GM18907 (cell line): Measurements from ENCODE around the gene MRPL38.
"Not testable (repeated sequence)": the region's sequence is repeated elsewhere in the genome, so short reads cannot be mapped to it uniquely, and the experiment has no call there.

Source experiments
- ATAC-seq: cut with Tn5 transposase; IDR thresholded peaks from one replicate; pipeline ENCODE4 v1.9.1; 2021; ENCODE audit warnings: mild to moderate bottlenecking, moderate library complexity; ENCODE audit not compliant: unreplicated experiment

The MRPL38 gene

GRCh38 chr17:75855310-75856061, 49.2 kb downstream of the MRPL38 start, which contains the start of gene WBP2:
TSS of gene WBP2 (minus strand) at chr17:75855335. CDS start at chr17:75855297, 38 bp downstream.
- ATAC-seq: peak; percentile 86

DNA sequence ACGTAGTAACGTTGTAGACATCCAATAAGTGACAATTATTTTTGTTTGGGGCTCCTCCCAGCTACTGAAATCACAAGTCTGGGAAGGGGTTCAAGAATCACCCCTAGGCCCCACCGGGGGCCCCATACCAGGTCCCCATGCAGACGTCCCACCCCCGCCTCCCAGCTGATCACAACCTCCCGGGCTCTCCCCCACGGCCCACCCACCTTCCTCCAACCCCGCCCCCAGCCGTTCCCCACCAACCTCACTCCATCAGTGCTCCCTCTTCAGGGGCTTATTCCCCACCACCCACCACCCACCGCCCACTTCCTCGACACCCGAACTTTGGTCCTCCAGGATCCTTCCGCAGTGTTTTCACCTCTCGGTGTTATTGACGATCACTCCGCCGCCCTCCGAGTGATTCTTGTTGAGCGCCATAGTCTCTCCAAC, 49.8 kb downstream of the MRPL38 start:
- no peak for ATAC-seq

DNA sequence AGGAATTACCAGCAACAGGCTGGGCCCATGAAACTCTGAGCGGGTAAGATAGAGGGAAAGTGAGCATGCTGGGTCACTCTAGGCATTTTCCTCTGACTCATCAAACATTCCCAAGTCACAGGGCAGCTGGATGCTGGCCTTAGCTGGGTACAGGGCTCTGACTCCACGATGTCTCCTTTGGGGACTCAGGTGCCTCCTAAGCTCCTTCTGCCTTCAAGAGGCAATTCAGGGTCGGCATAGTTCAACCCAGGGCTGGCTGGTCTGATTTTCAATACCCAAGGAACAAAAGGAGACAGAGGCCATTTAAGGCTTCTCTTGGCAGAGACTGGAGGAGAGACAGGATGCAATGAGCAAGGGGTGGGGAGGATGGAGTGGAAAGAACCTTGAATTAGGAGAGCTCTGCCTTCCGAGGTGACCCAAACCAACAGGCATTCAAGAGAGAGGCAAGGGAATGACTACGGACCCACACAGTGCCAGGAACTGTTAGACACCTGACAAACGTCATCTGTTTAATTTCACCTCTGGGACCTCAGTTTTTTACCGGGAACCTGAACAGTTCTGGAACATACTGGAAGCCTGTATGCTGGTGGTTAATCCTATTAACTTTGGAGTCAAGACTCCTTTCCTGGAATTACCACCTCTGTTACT, 50.5 kb downstream of the MRPL38 start:
- ATAC-seq: no peak

DNA sequence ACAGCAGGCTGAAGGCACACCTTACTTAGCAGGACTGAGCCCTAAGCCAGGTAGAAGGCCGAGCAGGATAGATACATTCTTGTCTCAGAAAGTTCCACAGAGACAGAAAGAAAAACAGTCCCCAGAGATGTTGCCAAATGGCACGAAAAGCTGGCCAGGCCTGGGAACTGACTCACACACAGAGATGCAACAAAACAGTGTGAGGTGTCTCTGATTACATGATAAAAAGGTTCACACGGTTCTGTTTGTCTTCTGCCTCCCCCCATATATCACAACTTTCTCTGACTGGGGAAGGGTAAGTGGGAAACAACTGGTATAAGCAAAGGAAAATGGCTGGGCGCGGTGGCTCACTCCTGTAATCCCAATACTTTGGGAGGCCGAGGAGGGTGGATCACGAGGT, 51.3 kb downstream of the MRPL38 start:
- no peak for ATAC-seq

GRCh38 chr17:75851693-75851991, 53.0 kb downstream of the MRPL38 start:
- ATAC-seq: not testable (repeated sequence)

DNA sequence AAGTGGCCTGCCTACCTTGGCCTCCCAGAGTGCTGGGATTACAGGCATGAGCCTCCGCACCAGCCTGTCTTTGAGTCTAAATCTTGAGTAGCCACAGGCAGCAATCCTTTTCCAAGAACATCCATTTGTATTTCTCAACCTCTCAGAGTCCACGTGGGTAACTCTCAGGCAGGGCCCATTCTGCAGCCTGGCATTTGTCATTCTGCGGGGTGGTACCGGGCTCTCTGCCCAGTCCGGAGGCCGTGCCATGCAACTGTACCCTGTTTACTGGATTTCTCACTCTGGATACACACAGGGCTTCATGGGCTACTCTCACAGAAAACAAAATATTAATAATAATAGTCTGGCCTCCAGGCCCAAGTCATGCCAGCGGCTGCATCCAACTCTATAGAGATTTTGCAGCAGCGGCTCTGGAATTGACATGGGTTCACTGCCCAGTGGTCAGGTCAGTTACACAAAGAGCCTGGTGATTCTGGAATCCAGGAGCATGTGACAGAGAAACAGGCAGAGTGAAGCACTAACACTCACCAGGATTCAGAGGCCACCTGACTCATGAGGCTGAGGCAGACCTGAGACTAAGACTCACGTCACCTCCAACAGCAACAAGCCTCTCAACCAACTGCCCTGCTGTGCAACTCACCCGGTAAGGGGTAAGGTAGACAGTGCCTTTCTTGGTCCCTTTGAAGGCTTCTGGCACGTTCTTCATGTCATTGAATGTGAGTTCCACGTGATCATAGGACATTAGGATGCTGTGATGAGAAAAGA, 53.6 kb downstream of the MRPL38 start:
- ATAC-seq: no peak

GRCh38 chr17:75849724-75850123, 55.0 kb downstream of the MRPL38 start:
- ATAC-seq: no peak

- ATAC-seq: no peak
Observed at GRCh38 chr17:75849279-75849646, 55.4 kb downstream of the MRPL38 start.
